B cell (primary cell): ENCODE results near the gene FRYL.

Experiments
- CTCF ChIP-seq: fragments of 200-600 bp; IDR thresholded peaks from one replicate; pipeline ENCODE4 v1.8.0; 2022; ENCODE audit warnings: antibody characterized with exemption, mild to moderate bottlenecking
- EZH2 ChIP-seq: IDR thresholded peaks from 2 replicates; pipeline ENCODE4 v1.6.1; 2012; ENCODE audit warnings: borderline replicate concordance, low read depth, mild to moderate bottlenecking, moderate library complexity, low read length; ENCODE audit not compliant: insufficient read depth, poor library complexity, severe bottlenecking

- TF ChIP-seq EZH2: no peak
- no peak for TF ChIP-seq CTCF
Observed at GRCh38 chr4:48653217-48654014, 126.7 kb downstream of the FRYL start.
